OCI-M1 (cell line): ENCODE results near the gene CTXN3.
"Not testable (repeated sequence)": the region's sequence is repeated elsewhere in the genome, so short reads cannot be mapped to it uniquely, and the experiment has no call there.

Experiments used
- DNase-seq: peaks from one replicate; lab custom pipeline; 2025; lab: John Stamatoyannopoulos, UW

CTXN3 gene

GRCh38 chr5:127650649-127651048, 1.8 kb downstream of the CTXN3 start:
- no peak for DNase-seq

- no peak for DNase-seq
Observed at GRCh38 chr5:127652952-127653611, 4.2 kb downstream of the CTXN3 start.

- DNase-seq = no peak
Observed at GRCh38 chr5:127656825-127657224, 7.9 kb downstream of the CTXN3 start.

GRCh38 chr5:127660047-127660733, 11.3 kb downstream of the CTXN3 start:
- DNase-seq = no peak

GRCh38 chr5:127664093-127664492, 15.2 kb downstream of the CTXN3 start:
- DNase-seq = no peak

GRCh38 chr5:127665641-127666040, 16.8 kb downstream of the CTXN3 start:
- DNase-seq = no peak

- DNase-seq = no peak
Observed at GRCh38 chr5:127666043-127666716, 17.3 kb downstream of the CTXN3 start.

- no peak for DNase-seq
Observed at GRCh38 chr5:127667926-127668325, 19.0 kb downstream of the CTXN3 start.

GRCh38 chr5:127671218-127671617, 22.3 kb downstream of the CTXN3 start:
- no peak for DNase-seq

- DNase-seq = no peak
Observed at GRCh38 chr5:127673117-127673800, 24.4 kb downstream of the CTXN3 start.

- DNase-seq = not testable (repeated sequence)
Observed at GRCh38 chr5:127676951-127677350, 28.1 kb downstream of the CTXN3 start.

- not testable (repeated sequence) for DNase-seq
Observed at GRCh38 chr5:127679691-127680330, 30.9 kb downstream of the CTXN3 start.

- no peak for DNase-seq
Observed at GRCh38 chr5:127680595-127680994, 31.7 kb downstream of the CTXN3 start.

- no peak for DNase-seq
Observed at GRCh38 chr5:127683008-127683407, 34.1 kb downstream of the CTXN3 start.

- DNase-seq = no peak
Observed at GRCh38 chr5:127684726-127685467, 36.0 kb downstream of the CTXN3 start.

- no peak for DNase-seq
Observed at GRCh38 chr5:127685662-127686061, 36.8 kb downstream of the CTXN3 start.

- DNase-seq = no peak
Observed at GRCh38 chr5:127686424-127686823, 37.5 kb downstream of the CTXN3 start.

- DNase-seq = no peak
Observed at GRCh38 chr5:127694518-127695171, 45.8 kb downstream of the CTXN3 start.

- no peak for DNase-seq
Observed at GRCh38 chr5:127695346-127695745, 46.5 kb downstream of the CTXN3 start.

- DNase-seq = no peak
Observed at GRCh38 chr5:127696683-127697082, 47.8 kb downstream of the CTXN3 start.
